GM18499 (cell line): ENCODE results near the gene SLC25A24.
"Not testable (repeated sequence)": the region's sequence is repeated elsewhere in the genome, so short reads cannot be mapped to it uniquely, and the experiment has no call there.

Experiments
- ATAC-seq: cut with Tn5 transposase; IDR thresholded peaks from one replicate; pipeline ENCODE4 v1.9.1; 2021; ENCODE audit warnings: moderate number of reproducible peaks; ENCODE audit not compliant: insufficient read depth, unreplicated experiment

The SLC25A24 gene

DNA sequence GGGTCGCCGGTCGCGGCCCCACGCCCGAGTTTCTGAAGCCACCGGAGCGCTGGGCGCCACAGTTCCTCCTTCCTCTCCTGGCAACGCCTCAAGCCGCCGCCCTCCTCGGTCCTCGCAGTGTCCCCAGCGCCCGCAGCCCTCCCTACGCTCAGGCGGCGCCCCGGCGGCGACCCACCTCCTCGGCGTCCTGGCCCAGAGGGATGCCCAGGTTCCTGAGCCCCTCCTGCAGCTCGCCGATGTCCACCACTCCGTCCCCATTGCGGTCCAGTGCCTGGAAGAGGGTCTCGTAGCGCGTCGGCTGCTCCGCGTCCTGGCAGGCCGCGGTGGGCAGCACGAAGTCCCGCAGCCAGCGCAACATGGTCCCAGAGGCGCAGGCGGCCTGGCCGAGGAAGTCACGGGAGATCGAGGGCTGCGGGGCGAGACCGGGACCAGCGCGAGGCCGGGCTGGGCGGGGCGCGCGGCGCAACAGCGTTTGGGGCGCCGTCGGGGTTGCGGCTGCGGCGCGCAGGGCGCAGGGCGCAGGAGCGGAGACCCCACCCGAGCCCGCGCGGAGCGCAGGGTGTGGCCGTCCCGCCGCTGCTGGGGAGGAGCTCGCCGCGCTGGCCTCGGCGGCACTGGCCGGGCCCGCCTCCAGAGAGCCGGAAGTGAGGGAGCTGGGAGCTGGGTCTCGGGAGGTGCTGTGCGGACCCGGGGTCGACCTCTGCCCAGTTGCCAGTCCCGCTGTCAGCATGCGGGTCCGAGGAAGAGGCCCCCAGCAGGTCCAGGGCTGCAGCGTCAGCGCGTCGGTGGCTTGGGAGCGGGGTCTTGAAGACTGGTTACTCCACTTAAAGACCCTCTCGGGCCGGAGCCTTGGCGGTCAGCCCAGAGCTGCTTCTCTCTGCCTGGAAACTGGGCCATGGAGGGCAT lies at the start of gene SLC25A24:
Gene SLC25A24, minus strand, starts transcription at position 563 of the 906 bp plus-strand sequence. Its CDS starts 205 bp downstream, at position 358.
- ATAC-seq = peak; percentile 45

- ATAC-seq = not testable (repeated sequence)
Observed at GRCh38 chr1:108243976-108244375, 43.8 kb upstream of the SLC25A24 start, which contains the start of gene NBPF4. NBPF4 (minus strand) TSS chr1:108244076; CDS start chr1:108243761, 315 bp downstream.

- ATAC-seq = not testable (repeated sequence)
Observed at GRCh38 chr1:108239426-108239825, 39.3 kb upstream of the SLC25A24 start.

GRCh38 chr1:108235308-108235707 lies 35.2 kb upstream of the SLC25A24 start:
- not testable (repeated sequence) for ATAC-seq

GRCh38 chr1:108232183-108232582 lies 32.0 kb upstream of the SLC25A24 start:
- not testable (repeated sequence) for ATAC-seq

DNA sequence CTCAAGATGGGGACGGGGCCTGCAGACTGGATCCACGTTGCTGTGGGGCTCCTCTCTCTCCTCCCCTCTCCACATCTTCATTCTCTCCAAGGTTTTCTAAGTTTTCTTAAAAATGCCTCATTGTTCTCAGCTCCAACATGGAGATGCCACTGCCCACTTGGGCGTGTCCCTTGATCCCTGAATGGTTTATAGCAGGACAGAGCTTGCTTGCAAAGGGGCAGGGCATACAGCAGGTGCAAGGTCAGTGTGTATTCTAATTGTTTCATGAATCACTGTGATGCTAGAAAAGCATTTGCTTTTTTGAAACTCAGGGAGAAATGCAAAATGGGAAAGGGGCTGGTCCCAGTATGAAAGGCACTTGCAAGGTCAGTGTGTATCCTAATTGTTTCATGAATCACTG lies 29.8 kb upstream of the SLC25A24 start:
- not testable (repeated sequence) for ATAC-seq

DNA sequence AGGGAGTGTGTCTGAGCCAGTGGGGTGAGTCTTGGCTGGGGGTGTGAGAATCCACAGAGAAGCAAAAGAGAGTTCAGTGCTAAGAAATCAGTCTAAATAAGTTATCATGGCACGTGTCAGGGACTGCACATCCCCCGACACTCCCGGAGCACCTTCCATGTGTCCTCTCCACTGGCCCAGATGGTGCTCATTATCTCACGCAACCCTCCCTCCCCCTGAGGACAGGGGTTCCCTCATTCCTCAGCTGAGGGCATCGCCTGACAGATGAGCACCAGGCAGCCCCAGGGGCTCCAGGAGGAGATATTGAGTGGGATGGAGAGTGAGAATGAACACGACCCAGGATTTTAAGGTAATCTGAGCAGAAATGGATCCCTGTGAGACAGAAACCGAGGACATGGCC lies 27.6 kb upstream of the SLC25A24 start:
- ATAC-seq = not testable (repeated sequence)

GRCh38 chr1:108226855-108227254 lies 26.7 kb upstream of the SLC25A24 start:
- not testable (repeated sequence) for ATAC-seq

- ATAC-seq = not testable (repeated sequence)
Observed at GRCh38 chr1:108223226-108223625, 23.1 kb upstream of the SLC25A24 start.

- not testable (repeated sequence) for ATAC-seq
Observed at GRCh38 chr1:108217515-108218174, 17.5 kb upstream of the SLC25A24 start.

GRCh38 chr1:108217007-108217406 lies 16.9 kb upstream of the SLC25A24 start:
- ATAC-seq = not testable (repeated sequence)

GRCh38 chr1:108216028-108216890 lies 16.1 kb upstream of the SLC25A24 start:
- not testable (repeated sequence) for ATAC-seq

DNA sequence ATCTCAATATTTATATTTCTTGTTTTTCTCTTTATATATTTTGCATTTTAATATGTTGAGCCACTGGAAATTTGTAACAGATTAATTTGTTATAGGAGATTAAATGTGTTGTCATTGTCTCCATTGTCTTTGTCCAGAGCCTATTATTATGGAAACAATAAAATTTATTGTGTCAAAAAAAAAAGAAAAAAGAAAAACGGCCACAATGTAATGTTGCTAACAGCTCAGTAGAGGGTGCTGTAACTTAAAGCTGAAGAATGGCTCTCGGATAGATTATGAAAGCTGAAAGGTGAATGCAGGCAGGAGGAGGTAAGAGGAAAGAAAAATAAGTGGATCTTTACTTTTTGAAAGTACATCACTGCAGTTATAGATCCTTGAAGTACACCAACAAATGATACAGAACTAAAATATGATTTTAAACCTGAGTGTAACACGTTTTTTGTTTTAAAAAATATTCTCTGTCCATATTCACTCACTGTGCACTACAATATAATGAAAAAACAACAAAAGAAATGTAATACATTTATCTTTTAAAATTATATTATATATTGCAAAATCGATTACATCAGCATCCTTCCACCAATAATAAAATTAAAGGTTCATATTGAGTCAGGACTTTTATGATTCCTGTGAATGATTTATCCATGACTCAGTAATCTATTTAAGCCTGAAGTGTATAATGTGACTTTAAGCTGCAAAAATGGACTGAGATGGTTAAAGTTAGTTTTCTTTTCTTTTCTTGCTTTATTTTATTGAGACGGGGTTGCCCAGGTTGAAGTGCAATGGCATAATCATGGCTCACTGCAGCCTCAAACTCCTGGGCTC lies 14.7 kb upstream of the SLC25A24 start:
- ATAC-seq = not testable (repeated sequence)

DNA sequence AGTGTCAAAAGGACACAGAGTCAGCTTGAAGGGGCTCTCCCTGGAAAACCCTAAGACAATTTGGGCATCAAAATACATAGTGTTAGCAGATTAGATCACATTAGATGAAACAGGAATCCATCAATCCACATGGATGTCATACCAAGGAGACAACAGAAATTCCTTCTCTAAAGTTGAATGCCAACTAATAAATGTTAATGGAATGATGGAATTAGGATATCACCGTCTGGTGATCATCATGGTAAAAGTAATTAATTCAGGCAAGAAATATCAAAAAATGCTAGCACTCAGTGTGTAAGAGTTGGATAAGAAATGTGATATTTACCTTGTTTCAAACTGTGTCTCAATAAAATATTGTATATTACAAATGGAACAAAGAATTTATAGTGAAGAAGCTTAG lies 10.9 kb upstream of the SLC25A24 start:
- no peak for ATAC-seq

- no peak for ATAC-seq
Observed at GRCh38 chr1:108209456-108210108, 9.4 kb upstream of the SLC25A24 start.

DNA sequence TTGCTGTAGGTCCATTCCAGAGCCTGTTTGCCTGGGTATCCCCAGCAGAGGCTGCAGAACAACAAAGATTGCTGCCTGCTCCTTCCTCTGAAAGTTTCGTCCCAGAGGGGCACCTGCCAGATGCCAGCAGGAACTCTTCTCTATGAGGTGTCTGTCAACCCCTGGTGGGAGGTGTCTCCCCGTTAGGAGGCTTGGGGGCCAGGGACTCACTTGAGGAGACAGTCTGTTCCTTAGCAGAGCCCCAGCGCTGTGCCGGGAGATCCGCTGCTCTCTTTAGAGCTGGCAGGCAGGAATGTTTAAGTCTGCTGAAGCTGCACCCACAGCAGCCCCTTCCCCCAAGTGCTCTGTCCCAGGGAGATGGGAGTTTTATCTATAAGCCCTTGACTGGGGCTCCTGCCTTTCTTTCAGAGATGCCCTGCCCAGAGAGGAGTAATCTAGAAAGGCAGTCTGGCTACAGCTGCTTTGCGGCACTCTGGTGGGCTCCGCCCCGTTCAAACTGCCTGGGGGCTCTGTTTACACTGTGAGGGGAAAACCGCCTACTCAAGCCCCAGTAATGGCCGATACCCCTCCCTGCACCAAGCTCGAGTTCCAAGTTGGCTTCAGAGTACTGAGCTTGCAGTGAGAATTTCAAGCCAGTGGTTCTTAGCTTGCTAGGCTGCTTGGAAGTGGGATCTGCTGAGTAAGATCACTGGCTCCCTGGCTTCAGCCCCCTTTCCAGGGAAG lies 8.7 kb upstream of the SLC25A24 start:
- no peak for ATAC-seq

- ATAC-seq = not testable (repeated sequence)
Observed at GRCh38 chr1:108203582-108203981, 3.4 kb upstream of the SLC25A24 start.

- ATAC-seq = no peak
Observed at GRCh38 chr1:108201687-108202086, 1.5 kb upstream of the SLC25A24 start.
